HG03139 (cell line): Measurements from ENCODE around the gene HAUS1.
A peak's percentile ranks its signal among the peaks of the same experiment; 100 is the strongest.
"Not testable (repeated sequence)": the region's sequence is repeated elsewhere in the genome, so short reads cannot be mapped to it uniquely, and the experiment has no call there.

Experiments used
- ATAC-seq: cut with Tn5 transposase; IDR thresholded peaks from one replicate; pipeline ENCODE4 v1.9.1; 2021; ENCODE audit not compliant: unreplicated experiment

Gene HAUS1

GRCh38 chr18:46088501-46088900, 15.7 kb upstream of the HAUS1 start:
- not testable (repeated sequence) for ATAC-seq

DNA sequence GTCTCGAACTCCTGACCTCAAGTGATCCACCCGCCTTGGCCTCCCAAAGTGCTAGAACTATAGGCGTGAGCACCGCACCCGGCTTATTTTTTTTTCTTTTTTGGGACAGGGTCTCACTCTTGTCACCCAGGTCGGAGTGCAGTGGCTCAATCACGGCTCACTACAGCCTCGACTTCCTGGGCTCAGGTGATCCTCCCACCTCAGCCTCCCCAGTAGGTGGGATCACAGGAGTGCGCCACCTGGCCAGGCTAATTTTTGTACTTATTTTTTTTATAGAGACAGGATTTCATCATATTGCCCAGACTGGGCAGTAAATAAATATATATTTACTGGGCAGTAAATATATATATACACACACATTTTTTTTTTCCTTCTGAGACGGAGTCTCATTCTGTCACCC, 8.7 kb upstream of the HAUS1 start:
- ATAC-seq = no peak

GRCh38 chr18:46096651-46097300, 7.4 kb upstream of the HAUS1 start:
- ATAC-seq = no peak

- ATAC-seq = peak; percentile 22
Observed at GRCh38 chr18:46097431-46097800, 6.8 kb upstream of the HAUS1 start.

DNA sequence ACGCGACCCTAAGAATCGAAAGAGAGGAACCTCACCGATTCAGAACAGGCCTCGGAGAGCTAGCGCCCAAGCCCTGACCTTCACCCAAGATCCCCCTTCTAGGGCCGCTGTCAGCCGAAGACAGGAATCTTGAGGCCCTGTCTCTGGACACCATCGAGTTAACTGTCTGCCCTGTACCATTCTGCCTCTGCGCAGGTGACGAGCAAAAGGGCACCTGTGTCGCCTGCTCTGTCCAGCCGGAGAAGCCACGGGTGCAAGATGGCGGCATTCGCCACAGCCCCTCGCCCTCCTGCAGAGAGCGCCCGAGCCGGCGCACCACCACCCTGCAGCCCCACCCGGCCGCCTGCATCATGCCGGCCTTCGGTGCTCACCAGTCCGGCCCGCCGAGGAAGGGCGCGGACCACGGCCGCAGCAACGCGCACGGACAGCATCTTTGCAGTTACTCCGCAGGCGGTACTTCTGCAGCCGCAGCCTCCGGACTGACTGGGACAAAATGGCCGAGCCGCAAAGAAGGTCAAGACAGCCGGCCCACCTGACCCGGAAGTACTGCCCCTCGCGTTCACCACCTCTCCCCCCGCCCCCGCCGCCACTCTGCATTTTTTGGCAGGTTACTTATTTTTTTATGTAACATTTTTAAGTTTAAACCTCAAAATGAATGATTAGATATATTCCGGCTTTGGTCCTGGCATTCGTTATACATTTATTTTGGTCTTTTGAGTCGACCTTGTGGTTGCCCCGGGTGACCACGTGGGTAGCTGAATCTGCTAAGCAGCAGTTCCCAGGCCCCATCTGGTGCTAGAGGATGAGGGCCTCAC, 6.2 kb upstream of the HAUS1 start, which contains the start of gene ATP5F1A:
TSS of gene ATP5F1A (minus strand) at position 496 of the 815 bp plus-strand sequence. CDS start at position 431, 65 bp downstream.
- ATAC-seq = peak; percentile 74

- no peak for ATAC-seq
Observed at GRCh38 chr18:46098616-46098933, 5.6 kb upstream of the HAUS1 start.

GRCh38 chr18:46099463-46099862, 4.7 kb upstream of the HAUS1 start:
- ATAC-seq = no peak

- ATAC-seq = no peak
Observed at GRCh38 chr18:46109386-46109785, 5.2 kb downstream of the HAUS1 start.

DNA sequence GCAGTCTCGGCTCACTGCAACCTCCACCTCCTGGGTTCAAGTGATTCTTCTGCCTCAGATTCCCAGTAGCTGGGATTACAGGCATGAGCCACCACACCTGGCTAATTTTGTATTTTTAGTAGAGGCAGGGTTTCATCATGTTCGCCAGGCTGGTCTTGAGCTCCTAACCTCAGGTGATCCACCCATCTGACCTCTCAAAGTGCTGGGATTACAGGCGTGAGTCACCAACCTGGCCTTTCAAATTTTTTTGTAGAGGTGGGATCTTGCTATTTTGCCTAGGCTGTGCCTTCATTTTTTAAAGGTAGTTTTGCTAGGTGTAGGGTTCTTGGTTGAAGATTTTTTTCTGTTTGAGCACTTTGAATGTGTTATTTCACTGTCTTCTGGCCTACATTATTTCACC, 6.2 kb downstream of the HAUS1 start:
- ATAC-seq = no peak

DNA sequence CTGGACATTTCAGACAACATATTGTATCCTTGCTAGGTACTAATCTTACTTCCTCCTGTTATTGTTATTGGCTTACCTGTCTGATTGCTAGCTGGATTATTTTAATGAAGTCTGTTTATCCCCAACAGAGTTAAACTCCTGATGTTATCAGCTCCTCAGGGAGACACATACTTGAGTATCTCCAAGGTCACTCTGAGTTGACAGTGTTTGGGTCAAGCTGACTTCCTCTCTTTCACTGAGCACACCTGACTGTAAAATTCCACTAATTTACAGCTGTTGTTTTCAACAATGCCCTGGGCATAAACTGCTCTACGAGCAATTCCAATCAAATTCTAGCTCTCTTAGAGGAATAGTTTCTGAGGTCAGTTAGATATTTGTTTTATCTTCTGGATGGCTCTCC, 9.6 kb downstream of the HAUS1 start:
- no peak for ATAC-seq

DNA sequence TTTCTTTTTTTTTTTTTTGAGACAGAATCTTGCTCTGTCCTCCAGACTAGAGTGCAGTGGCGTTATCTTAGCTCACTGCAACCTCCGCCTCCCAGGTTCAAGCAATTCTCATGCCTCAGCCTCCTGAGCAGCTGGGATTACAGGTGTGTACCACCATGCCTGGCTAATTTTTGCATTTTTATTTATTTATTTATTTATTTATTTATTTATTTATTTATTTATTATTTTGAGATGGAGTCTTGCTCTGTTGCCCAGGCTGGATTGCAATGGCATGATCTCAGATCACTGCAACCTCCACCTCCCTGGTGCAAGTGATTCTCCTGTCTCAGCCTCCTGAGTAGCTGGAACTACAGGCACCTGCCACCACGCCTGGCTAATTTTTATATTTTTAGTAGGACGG, 22.4 kb downstream of the HAUS1 start:
- not testable (repeated sequence) for ATAC-seq

DNA sequence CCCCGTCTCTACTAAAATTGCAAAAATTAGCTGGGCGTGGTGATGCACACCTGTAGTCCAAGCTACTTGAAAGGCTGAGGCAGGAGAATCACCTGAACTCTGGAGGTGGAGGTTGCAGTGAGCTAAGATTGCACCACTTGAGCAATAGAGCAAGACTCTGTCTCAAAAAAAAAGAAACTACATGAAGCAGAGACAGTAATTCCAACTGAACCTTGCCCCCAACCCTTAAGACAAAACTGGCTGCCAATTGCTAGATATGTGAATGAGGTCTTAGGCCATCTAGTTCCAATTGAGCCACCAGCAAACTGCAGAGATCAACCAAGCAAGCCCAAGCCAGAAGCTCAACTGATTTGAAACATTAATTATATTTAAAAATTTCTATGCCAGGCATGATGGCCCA, 25.9 kb downstream of the HAUS1 start:
- ATAC-seq = no peak

DNA sequence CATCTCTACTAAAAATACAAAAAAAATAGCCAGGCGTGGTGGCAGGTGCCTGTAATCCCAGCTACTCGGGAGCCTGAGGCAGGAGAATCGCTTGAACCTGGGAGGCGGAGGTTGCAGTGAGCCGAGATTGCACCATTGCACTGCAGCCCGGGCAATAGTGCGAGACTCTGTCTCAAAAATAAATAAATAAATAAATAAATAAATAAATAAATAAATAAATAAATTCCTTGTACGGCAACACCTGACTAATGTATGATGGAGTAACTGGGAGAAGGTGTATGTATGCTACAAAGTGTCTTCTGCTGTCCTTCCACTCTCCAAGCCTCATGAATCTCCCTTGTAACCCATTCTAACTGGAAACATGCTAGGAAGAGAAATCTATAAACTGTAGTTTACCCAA, 26.4 kb downstream of the HAUS1 start:
- not testable (repeated sequence) for ATAC-seq

DNA sequence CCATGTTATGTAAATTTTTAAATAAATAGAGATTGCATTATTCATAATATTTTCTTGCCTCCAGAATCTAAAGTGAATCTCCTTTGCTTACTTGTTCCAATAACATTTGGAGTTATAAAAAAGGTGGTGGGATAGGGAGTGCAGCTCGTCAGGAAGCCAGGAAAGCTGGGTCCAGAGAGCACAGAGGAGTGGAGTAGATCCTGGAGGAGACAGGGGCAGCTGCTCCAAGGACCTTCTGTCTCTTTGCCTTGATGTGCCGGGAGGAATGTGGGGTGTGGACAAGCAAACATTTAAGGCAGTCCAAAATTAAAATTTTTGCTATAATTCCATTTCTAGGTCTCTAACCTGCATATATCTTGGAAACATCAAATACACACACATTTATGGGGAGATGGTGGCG, 29.3 kb downstream of the HAUS1 start:
- no peak for ATAC-seq

DNA sequence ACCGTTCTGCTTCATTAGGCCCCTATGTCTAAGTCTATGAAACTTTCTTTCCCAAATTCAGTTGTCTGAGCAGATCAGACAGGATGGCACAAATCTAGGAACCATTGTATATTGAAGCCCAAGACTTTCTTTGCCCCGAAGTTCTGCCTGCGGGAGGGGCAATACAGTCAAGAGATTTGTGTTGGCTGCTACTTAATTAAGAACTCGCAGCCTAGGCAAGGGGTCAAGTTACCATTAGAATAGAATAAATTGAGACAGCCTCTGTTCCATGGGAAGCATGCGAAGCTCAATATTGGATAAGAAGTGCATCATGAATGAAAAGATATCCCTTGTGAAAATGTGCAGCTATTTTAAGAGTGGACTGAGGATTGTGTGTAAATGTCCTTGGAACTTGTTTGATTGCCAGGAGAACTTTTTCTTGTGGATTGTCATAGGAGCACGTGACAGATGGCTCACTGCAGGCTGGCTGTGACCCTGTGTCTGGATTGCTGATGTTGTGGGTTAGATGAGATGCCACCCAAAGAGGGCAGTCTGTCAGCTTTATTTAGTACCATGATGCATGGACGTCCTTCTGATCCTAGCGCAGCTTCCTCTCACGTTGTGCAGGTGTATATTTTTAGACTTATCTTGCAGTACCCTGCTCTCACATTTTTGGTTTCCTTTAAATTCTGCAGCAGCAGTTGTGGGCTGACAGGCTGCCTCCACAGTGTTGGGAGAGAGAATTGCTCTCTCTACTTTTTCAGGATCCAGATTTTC, 30.9 kb downstream of the HAUS1 start:
- no peak for ATAC-seq

DNA sequence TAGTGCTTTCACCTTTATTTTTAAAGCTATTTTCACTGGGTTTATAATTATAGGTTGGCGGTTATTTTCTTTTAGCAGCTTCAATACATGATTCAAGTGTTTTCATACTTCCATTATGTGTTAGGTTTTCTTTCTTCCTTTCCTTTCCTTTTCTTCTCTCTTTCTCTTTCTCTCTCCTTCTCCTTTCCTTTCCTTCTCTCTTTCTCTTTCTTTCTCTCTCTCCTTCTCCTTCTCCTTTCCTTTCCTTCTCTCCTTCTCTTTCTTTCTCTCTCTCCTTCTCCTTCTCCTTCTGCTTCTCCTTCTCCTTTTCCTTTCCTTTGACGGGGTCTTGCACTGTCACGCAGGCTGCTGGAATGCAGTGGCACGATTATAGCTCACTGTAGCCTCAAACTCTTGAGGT, 36.0 kb downstream of the HAUS1 start:
- ATAC-seq = no peak

DNA sequence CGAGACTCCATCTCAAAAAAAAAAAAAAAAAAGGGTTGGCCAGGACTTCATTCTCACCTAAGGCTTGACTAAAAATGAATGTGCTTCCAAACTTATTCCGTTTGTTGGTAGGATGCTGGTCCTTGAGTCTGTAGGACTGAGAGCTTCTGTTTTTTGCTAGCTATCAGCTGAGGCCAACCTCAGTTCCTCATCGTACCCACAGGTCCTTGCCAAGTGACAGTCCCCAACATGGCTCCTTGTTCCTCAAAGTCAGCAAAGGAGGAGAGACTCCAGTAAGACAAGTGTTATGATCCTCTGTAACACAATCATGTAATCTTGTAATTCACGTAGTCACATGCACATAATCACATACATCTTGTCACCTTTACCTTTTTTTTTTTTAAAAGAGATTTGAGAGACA, 37.0 kb downstream of the HAUS1 start:
- ATAC-seq = no peak

DNA sequence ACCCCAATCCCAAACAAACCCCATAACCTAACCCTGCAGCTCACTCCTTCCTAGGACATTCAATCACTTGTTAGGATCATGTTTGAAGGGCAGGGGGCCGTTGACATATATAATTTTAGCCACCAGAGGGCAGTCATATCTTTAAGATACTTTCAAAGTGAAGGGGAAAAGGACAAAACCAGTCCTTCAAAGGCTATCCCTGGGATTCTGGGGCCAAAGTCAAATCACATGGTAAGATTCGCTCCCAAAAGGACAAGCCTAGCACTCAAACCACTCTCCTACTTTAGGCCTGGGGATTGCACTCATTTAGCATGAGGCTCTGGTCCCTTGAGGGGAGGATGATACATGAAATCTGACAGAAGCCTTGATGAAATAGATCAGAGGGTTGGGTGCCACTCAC, 44.6 kb downstream of the HAUS1 start:
- no peak for ATAC-seq

- no peak for ATAC-seq
Observed at GRCh38 chr18:46152436-46152807, 48.2 kb downstream of the HAUS1 start.

DNA sequence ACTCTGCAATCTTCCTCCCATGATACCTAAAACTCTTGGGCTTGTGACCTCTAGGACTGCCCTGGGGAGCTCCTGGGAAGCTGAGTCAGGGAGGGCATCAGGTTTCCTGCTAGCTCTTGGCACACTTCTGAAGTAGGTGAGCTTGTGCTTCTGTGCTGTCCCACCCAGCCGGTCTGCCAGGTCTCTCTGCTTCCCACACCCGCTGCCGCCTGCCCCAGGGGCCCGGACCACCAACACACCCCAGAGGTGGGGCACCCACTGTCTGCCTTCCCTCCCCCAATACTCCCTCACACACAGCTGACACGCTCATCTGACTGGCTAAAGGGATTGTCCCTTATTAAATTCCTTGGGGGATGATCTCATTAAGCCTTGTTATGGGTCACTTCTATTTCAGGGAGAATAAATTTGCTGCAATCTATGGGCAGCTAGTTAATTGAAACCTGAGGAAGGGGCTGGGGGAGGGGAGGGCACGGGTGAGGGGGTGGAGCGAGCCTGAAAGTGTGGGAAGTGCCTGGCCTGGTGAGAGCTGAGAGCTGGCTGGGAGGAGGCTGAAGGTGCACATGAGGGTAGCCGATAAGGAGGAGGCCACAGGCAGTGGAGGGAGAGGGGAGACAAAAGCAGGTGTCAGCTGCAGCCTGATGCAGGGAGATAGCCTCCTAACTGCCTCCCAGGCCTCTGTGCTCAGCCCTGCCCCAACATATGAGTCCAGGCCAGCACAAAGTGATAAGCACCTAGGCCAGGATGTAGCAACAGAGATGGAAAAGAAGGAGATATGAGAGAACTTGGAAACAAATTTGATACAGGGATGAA, 48.8 kb downstream of the HAUS1 start:
- no peak for ATAC-seq

DNA sequence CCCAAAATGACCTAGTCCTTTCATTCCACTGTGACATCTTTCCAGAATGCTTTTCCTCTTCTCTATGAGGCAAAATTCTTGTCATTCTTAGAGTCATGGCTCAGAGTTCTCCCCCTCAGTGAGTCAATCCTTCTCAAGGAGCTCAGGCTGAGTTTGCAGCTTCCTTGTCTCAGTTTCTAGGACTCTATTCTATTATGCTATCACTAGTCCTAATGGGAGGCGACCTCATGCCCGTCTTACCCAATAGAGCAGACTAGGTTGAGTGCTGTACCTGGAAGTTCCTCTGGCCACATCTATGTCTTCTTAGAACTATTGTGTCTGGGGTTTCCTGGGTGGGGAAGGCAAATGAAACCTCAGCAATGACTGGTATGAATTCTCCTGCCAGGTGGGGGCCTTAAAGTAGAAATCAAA, 51.5 kb downstream of the HAUS1 start:
- ATAC-seq = no peak
